Smooth muscle cell of the brain vasculature (primary cell): Measurements from ENCODE around the gene NRARP.
"Not testable (repeated sequence)": the region's sequence is repeated elsewhere in the genome, so short reads cannot be mapped to it uniquely, and the experiment has no call there.

Source experiments
- DNase-seq: peaks from one replicate; pipeline ENCODE4 v3.0.0-alpha.2; 2012; ENCODE audit warnings: low read depth, low spot score

Gene NRARP

GRCh38 chr9:137262909-137263285 lies 39.2 kb downstream of the NRARP start:
- no peak for DNase-seq

DNA sequence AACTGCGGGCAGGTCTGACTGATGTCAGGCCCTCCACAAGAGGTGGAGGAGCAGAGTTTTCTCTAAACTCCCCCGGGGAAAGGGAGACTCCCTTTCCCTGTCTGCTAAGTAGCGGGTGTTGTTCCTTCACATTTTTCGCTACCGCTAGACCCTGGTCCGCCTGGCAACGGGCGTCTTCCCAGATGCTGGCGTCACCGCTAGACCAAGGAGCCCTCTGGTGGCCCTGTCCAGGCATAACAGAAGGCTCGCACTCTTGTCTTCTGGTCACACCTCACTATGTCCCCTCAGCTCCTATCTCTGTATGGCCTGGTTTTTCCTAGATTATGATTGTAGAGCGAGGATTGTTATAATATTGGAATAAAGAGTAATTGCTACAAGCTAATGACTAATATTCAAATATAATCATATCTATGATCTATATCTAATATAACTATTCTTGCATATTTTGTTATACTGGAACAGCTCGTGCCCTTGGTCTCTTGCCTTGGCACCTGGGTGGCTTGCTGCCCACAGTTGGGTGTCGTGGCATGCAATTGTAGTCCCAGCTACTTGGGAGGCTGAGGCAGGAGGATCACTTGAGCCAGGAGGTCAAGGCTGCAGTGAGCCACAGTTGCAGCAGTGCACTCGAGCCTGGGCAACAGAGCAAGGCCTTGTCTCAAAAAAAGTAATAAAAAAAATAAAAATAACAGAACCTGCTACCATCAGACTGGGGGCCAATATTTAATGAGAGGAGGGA lies 39.7 kb downstream of the NRARP start:
- DNase-seq: not testable (repeated sequence)

DNA sequence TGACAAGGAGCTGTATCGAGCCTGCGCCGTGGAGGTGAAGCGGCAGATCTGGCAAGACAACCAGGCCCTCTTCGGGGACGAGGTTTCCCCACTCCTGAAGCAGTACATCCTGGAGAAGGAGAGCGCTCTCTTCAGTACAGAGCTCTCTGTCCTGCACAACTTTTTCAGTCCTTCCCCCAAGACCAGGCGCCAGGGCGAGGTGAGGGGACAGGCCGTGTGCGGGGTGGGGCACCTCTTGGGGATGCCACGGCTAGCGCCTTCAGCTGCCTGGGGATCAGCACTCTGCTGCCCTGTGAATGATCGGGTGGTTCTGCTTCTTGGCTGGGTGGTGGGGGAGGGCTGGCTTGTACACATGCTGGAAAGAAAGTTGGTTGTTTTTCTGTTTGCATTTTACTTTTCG lies 45.2 kb downstream of the NRARP start:
- no peak for DNase-seq

GRCh38 chr9:137256362-137256761 lies 45.7 kb downstream of the NRARP start:
- no peak for DNase-seq

- DNase-seq: no peak
Measured at GRCh38 chr9:137255448-137256114, 46.5 kb downstream of the NRARP start.

GRCh38 chr9:137254624-137255447 lies 47.2 kb downstream of the NRARP start, which contains the start of gene NELFB:
NELFB (plus strand) TSS chr9:137255327.
- no peak for DNase-seq

DNA sequence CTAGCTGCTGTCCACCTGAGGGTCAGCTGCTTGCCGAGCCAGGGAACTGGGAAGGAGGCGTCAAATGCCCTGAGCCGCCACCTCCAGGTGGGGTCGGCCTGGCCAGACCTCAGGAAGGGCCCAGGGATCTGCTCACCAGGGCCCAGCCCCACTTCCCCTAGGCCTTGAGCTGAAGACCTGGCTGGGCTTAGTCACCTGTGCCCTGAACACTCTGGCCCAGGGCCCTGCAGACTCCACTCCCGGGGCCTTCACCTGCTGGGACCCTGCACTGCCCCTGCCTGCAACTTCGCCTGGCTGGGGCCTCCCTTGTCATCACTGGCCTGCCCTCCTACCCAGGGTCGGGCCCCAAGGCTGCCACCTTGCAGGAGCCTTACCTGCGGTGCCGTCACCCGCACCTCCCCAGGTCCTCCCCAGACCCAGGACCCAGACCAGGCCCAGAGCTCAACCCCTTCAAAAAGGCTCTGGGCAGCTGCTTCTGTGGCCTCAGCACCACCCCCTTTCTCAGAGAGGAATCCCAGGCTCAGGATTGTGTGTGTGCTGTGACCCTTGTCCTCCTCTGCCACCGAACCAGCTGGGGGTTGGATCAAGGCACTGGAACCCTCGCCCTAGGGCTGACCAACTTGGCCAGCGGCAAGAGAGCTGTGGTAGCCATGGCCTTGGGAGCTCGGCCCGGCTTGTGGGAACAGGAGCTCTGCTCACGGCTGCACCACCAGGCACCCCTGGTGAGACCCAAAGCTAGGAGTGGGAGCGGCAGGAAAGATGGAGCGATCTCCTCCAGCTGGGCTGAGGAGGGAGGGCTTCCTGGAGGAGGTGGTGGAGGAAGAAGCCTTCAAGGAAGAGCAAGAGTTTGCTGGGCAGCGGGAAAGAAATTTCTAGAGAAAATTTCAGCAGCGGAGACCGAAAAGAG lies 48.1 kb downstream of the NRARP start:
- DNase-seq: no peak

DNA sequence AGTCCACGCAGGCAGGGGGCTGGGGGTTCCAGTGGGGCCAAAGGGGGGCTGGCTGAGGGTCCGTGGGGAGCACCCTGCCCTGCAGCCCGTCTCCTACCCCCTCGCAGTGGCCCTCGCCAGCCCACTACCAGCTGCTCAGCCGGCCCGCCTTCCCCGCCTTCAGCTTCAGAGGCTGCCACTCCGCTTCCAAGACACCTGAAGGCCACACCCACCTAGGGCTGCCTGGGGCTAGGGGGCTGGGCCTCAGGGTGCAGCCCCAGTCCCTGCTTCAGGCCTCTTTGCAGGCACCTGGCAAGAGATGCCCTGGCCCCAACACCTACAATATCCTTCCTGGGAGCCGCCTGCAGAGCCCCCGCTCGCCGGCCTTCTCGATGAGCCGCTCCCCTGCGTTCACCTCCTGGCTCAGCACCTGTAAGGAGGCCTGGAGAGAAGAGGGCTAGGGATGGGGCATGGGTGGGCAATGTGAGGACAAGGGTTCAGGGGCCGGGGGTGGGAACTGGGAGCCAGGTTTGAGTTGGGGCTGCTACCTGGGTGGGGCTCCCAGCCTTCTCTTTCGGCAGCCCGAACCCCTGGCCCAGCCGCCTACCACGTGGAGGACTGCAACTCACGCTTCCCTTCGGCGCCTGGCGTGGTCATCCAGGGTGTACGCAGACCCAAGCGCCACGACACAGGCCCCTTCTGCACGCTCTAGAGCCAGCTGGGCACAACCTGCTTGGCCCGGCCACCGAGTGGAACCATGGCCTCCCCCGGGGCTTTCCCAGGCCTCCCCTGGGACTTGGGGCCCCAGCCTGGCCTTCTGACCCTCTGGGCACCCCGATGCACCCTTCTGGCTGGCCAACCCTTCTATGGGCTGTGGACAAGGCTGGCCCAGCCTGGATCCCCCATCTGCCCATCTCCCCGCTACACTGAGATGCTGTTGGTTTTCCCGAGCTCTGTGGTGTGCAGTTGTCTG lies 49.2 kb downstream of the NRARP start:
- DNase-seq: no peak

- no peak for DNase-seq
Measured at GRCh38 chr9:137251490-137252268, 50.4 kb downstream of the NRARP start.

GRCh38 chr9:137251194-137251461 lies 50.9 kb downstream of the NRARP start, which contains the start of gene STPG3:
STPG3 (plus strand) TSS chr9:137251286; CDS start chr9:137251287, 1 bp downstream.
- DNase-seq: no peak

DNA sequence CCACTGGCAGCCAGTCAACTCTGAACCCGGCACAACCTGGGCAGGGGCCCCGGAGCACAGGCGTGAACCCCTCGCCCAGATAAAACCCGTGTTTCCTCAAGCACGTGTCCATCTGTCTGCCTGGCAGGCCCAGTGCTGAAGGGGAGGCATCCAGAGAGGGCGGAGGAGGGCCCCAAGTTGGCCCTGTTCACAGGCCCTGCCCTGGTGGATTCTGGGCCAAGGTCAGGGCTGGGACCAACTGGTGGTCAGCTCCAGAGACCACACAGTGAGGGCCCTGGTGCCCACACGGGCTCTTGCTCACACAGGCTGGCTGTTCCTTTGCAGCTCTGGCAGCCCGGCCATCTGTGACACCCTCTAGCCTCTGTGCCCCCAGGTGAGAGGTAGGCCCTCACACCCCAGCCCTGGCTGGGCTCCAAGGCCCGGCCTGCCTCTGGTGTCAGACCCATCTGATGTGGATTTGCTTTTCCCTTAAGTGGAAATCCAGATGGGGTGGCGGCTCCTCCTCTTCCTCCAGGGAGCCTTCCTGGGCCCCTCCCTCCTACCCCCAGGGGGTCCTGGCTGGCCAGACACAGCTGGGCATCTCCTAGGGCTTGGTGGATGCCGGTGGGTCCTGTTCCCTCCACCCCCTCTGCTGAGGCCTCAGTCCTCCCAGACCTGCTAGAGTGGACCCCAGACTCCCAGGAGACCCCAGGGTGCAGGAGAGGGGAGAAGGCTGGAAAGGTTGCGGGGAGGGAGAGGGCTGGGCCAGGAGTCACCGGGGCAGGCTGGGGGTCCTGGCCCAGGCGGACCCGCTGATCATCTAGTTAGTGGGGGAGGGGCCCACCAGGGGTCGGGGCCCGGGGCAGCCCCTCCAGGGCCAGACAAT lies 51.5 kb downstream of the NRARP start:
- DNase-seq: no peak
